Measurements from ENCODE around the gene CD83. TPM values are rescaled to one million over a fixed set of nuclear protein-coding genes. Genes with fewer than 3 reads are reported as not detected.

CD83 gene
- total RNA-seq, 4 donors from 2014 or later: 0.82 to 4.8 (median 2.1) TPM

DNA sequence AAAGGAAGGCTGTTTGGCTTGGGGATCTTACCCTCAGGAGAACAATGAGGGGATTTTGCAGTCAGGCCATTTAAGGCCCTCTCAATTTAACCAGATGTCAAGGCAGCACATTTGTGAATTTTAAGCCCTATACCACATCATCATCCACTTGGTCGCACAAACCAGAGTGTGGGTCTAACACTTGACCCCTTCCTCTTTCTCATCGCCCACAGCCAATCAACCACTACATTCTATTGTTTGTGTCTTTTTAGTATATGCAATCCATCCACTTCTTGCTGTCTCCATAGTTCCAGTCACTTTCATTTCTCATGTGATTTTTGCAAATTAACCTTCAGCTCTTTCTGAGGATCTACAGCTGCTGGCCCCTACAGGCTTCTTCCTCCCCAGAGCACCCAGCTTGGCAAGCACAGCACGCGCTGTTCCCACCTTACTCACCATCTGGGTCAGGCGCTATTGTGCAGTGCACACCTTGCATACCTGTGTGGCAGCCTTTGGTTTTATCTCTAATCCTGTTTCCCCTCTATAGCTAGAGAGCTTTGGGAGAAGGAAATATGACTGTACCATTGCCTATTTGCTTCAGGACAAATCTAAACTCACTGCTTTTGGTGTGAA, 32.3 kb upstream of the CD83 start:
- Histone ChIP-seq H3K27me3 (peaks cover 2% of the 10 kb centered on the region), H3K4me3 (no peak overlapping the region), H3K27ac (no peak overlapping the region), H3K9me3 (no peaks in the 10 kb centered on the region), H3K4me1 (no peaks in the 10 kb centered on the region), H3K36me3 (no peaks in the 10 kb centered on the region)
- no peak for DNase-seq
- intact Hi-C loops (cut with DNase I; ENCODE audit: low total_unique reads): no loop called here
- 89 to 100% methylated on average over 4 to 5 of the region's 5 CpGs for WGBS, 2 donors (ENCODE audit: low coverage in 1 of 2)
- in situ Hi-C loops (cut with MboI; ENCODE audit: low pct_ligation_motif_present in 1 of 4, low pct_unique_long_range_greater_than_20kb in 1 of 4, low sequenced_read_pairs in 3 of 4): no loop called here
- TF ChIP-seq EP300 (IDR thresholded peaks at IDR 0.05; ENCODE audit: low read depth): no peak

DNA sequence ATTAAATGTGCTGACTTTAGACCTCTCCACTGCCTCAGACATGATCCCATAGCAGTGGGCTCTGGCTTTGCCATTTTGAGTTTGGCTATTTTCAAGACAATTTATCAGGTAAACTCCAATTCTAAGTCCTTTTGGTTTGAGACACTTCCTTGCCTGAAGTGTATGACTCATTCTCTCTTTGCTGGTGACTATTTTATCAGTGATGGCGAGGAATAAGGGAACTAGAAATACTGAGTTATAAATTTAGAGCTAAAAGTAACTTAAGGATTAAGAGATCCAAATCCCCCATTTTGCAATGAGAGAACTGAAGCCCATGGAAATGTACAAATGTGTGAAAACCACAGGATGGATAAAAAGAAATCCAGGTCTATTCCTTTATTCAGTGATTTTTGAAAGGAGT, 30.9 kb upstream of the CD83 start:
- no peaks in the 10 kb centered on the region for H3K9me3 ChIP-seq
- peaks cover 2% of the 10 kb centered on the region for H3K27me3 ChIP-seq
- in situ Hi-C loops (cut with MboI; ENCODE audit: low pct_ligation_motif_present in 1 of 4, low pct_unique_long_range_greater_than_20kb in 1 of 4, low sequenced_read_pairs in 3 of 4): no loop called here
- TF ChIP-seq, protein P1, sequence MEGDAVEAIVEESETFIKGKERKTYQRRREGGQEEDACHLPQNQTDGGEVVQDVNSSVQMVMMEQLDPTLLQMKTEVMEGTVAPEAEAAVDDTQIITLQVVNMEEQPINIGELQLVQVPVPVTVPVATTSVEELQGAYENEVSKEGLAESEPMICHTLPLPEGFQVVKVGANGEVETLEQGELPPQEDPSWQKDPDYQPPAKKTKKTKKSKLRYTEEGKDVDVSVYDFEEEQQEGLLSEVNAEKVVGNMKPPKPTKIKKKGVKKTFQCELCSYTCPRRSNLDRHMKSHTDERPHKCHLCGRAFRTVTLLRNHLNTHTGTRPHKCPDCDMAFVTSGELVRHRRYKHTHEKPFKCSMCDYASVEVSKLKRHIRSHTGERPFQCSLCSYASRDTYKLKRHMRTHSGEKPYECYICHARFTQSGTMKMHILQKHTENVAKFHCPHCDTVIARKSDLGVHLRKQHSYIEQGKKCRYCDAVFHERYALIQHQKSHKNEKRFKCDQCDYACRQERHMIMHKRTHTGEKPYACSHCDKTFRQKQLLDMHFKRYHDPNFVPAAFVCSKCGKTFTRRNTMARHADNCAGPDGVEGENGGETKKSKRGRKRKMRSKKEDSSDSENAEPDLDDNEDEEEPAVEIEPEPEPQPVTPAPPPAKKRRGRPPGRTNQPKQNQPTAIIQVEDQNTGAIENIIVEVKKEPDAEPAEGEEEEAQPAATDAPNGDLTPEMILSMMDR (IDR thresholded peaks at IDR 0.05): no peak
- TF ChIP-seq POLR2A (IDR thresholded peaks at IDR 0.05) (no peak), POLR2AphosphoS5 (IDR thresholded peaks at IDR 0.05) (no peak), EP300 (IDR thresholded peaks at IDR 0.05; ENCODE audit: low read depth) (no peak)
- no peak overlapping the region for H3K27ac ChIP-seq
- 69 to 75% methylated on average over 1 of the region's 1 CpG for whole genome bisulfite sequencing, 2 donors (ENCODE audit: low coverage in 1 of 2)
- DNase-seq: no peak
- no peaks in the 10 kb centered on the region for H3K36me3 ChIP-seq
- no peaks in the 10 kb centered on the region for H3K4me1 ChIP-seq
- intact Hi-C loops (cut with DNase I; ENCODE audit: low total_unique reads): no loop called here
- no peak overlapping the region for H3K4me3 ChIP-seq

DNA sequence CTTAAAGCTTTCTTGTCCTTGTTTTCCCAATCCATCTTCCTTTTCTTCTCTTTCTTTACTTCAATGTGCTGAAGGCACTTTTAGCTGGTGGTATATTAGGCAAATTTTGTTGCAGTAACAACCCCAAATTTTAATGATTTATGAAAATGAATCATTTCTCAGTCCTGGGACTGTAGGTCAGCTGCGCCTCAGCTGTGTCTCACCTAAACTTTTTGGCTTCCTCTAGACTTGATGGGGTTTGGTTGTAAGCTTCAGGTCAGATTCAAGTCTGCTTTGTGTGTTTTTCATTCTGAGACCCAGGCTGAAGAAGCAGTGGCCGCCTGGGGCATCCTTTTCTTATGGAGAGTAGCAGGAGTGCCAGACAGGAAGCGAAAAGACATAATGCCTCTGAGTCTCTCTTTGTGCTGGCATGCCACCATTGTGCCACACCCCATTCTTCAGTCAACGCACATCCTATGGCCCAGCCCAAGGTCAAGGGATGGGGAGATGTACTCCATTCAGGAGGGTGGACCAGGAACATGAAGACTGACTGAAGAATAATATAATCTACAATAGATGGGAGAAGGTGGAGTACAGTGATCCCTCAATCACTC, 28.9 kb upstream of the CD83 start:
- DNase-seq: no peak
- H3K36me3 ChIP-seq: no peaks in the 10 kb centered on the region
- TF ChIP-seq POLR2A (IDR thresholded peaks at IDR 0.05): no peak
- TF ChIP-seq, protein P1 (IDR thresholded peaks at IDR 0.05): no peak
- TF ChIP-seq POLR2AphosphoS5 (IDR thresholded peaks at IDR 0.05): no peak
- TF ChIP-seq EP300 (IDR thresholded peaks at IDR 0.05; ENCODE audit: low read depth): no peak
- in situ Hi-C loops (cut with MboI; ENCODE audit: low pct_ligation_motif_present in 1 of 4, low pct_unique_long_range_greater_than_20kb in 1 of 4, low sequenced_read_pairs in 3 of 4): no loop called here
- no peaks in the 10 kb centered on the region for H3K4me1 ChIP-seq
- H3K4me3 ChIP-seq: no peak overlapping the region
- no peaks in the 10 kb centered on the region for H3K9me3 ChIP-seq
- no peak overlapping the region for H3K27ac ChIP-seq
- intact Hi-C loops (cut with DNase I; ENCODE audit: low total_unique reads): no loop called here
- WGBS, 2 donors (ENCODE audit: low coverage in 1 of 2): 41% methylated on average over 4 of the region's 4 CpGs; no CpG with 5 or more reads in 1 of the 2 donors
- H3K27me3 ChIP-seq: peaks cover 2% of the 10 kb centered on the region

DNA sequence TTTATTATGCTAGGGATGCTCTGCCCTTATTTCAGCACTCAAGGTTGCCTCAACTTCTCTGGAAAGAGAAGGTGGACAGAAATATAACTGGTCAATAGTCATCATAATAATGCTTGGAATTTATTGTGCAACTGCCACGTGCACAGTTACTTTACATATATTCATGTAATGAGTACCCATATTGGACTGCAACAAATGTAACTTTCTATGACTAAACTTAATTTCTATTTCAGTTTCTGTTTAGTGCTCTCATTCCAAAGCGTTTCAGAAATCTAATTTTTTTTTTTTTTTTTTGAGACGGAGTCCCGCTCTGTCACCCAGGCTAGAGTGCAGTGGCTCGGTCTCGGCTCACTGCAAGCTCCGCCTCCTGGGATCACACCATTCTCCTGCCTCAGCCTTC, 28.3 kb upstream of the CD83 start:
- TF ChIP-seq EP300 (IDR thresholded peaks at IDR 0.05; ENCODE audit: low read depth) (no peak), POLR2AphosphoS5 (IDR thresholded peaks at IDR 0.05) (no peak), POLR2A (IDR thresholded peaks at IDR 0.05) (no peak)
- TF ChIP-seq, protein P1 (IDR thresholded peaks at IDR 0.05): no peak
- in situ Hi-C loops (cut with MboI; ENCODE audit: low pct_ligation_motif_present in 1 of 4, low pct_unique_long_range_greater_than_20kb in 1 of 4, low sequenced_read_pairs in 3 of 4) (no loop called here), intact Hi-C loops (cut with DNase I; ENCODE audit: low total_unique reads) (no loop called here)
- no peaks in the 10 kb centered on the region for H3K4me1 ChIP-seq
- no peaks in the 10 kb centered on the region for H3K36me3 ChIP-seq
- no peaks in the 10 kb centered on the region for H3K9me3 ChIP-seq
- no peak overlapping the region for H3K4me3 ChIP-seq
- DNase-seq: no peak
- WGBS, 2 donors (ENCODE audit: low coverage in 1 of 2): 65 to 86% methylated on average over 6 to 7 of the region's 7 CpGs
- peaks cover 2% of the 10 kb centered on the region for H3K27me3 ChIP-seq
- H3K27ac ChIP-seq: no peak overlapping the region
